Measurements from ENCODE around the gene PHACTR1. TPM values are rescaled to one million over a fixed set of nuclear protein-coding genes. Genes with fewer than 3 reads are reported as not detected.

Gene PHACTR1
- total and polyA plus RNA-seq, 9 of the 15 experiments (the other 6 are each of a cell fraction or from before 2014, with no cell fraction given), result 11.5 to 32.6 (median 22.0) TPM

- TF ChIP-seq ZNF311 (CRISPR knock-in tag; IDR thresholded peaks at IDR 0.05), result 0 out of 2 replicates have a peak, but pooled peaks have one; percentile 27
- TF ChIP-seq ZNF277 (CRISPR knock-in tag; IDR thresholded peaks at IDR 0.05; ENCODE audit: borderline replicate concordance), result no peak
- TF ChIP-seq HNRNPLL (IDR thresholded peaks at IDR 0.05; ENCODE audit: low read depth, low read length, poor library complexity, severe bottlenecking), result no peak
- TF ChIP-seq, protein P1, sequence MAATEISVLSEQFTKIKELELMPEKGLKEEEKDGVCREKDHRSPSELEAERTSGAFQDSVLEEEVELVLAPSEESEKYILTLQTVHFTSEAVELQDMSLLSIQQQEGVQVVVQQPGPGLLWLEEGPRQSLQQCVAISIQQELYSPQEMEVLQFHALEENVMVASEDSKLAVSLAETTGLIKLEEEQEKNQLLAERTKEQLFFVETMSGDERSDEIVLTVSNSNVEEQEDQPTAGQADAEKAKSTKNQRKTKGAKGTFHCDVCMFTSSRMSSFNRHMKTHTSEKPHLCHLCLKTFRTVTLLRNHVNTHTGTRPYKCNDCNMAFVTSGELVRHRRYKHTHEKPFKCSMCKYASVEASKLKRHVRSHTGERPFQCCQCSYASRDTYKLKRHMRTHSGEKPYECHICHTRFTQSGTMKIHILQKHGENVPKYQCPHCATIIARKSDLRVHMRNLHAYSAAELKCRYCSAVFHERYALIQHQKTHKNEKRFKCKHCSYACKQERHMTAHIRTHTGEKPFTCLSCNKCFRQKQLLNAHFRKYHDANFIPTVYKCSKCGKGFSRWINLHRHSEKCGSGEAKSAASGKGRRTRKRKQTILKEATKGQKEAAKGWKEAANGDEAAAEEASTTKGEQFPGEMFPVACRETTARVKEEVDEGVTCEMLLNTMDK (IDR thresholded peaks at IDR 0.05; ENCODE audit: borderline replicate concordance, insufficient read depth, low read depth, low read length, poor library complexity, severe bottlenecking), result no peak
- no peak for TF ChIP-seq L3MBTL2 (IDR thresholded peaks at IDR 0.05)
- 0 out of 4 replicates have a peak, but pooled peaks of 1 of the 2 experiments have one; percentile 32 for TF ChIP-seq MAZ (CRISPR knock-in tag; conservative IDR thresholded peaks at IDR 0.05 in 1 of 2, IDR thresholded peaks at IDR 0.05 in 1 of 2)
- TF ChIP-seq NFIC (IDR thresholded peaks at IDR 0.05), result peak; percentile 55; the same call in 1 of the 2 replicates
- no peak for TF ChIP-seq NKRF (IDR thresholded peaks at IDR 0.05; ENCODE audit: borderline replicate concordance)
- TF ChIP-seq BACH1 (tag; IDR thresholded peaks at IDR 0.05), result no peak
- TF ChIP-seq DPF2 (IDR thresholded peaks at IDR 0.05), result peak; percentile 30; the same call in 1 of the 2 replicates
- TF ChIP-seq TRIM24 (IDR thresholded peaks at IDR 0.05), result peak; percentile 37 to 53; a peak in 2 of 4 replicates
- TF ChIP-seq BRF1 (IDR thresholded peaks at IDR 0.05; ENCODE audit: borderline replicate concordance, extremely low read depth, insufficient read length), result no peak
- no peak for TF ChIP-seq ILK (tag; IDR thresholded peaks at IDR 0.05; ENCODE audit: borderline replicate concordance, low read depth)
- no peak for TF ChIP-seq STAT5A (IDR thresholded peaks at IDR 0.05; ENCODE audit: borderline replicate concordance, low read length)
- TF ChIP-seq TEAD4 (IDR thresholded peaks at IDR 0.05; ENCODE audit: low read length), result peak; percentile 67
- TF ChIP-seq TEAD4 (CRISPR knock-in tag; IDR thresholded peaks at IDR 0.05; ENCODE audit: borderline replicate concordance), result no peak
- TF ChIP-seq ZNF644 (tag; IDR thresholded peaks at IDR 0.05; ENCODE audit: low read depth), result no peak
- TF ChIP-seq SIRT6 (IDR thresholded peaks at IDR 0.05; ENCODE audit: low read depth, low read length), result no peak
- TF ChIP-seq NELFE (IDR thresholded peaks at IDR 0.05; ENCODE audit: insufficient read depth, insufficient read length), result no peak
- peak; percentile 66; the same call in 1 of the 2 replicates for TF ChIP-seq POLR2AphosphoS5 (IDR thresholded peaks at IDR 0.05; ENCODE audit: control insufficient read depth, insufficient read depth, low read depth, low read length)
- TF ChIP-seq SNIP1 (IDR thresholded peaks at IDR 0.05; ENCODE audit: low read depth), result no peak
- 0 out of 2 replicates have a peak, but pooled peaks have one; percentile 47 for TF ChIP-seq EHMT2 (IDR thresholded peaks at IDR 0.05)
- no peak for TF ChIP-seq THAP7 (CRISPR knock-in tag; IDR thresholded peaks at IDR 0.05)
- no peak for TF ChIP-seq MBD2 (IDR thresholded peaks at IDR 0.05; ENCODE audit: borderline replicate concordance, low read depth)
Measured at GRCh38 chr6:13334953-13335352, 618.4 kb downstream of the PHACTR1 start (continued).
